Epidermal melanocyte (primary cell): ENCODE results near the gene UNC5A.

ENCODE experiments used
- DNase-seq: peaks from one replicate; pipeline ENCODE4 v3.0.0; 2011; ENCODE audit warnings: low spot score; ENCODE audit not compliant: insufficient read length

The UNC5A gene

GRCh38 chr5:176878463-176878862 lies 68.1 kb downstream of the UNC5A start:
- no peak for DNase-seq

GRCh38 chr5:176878906-176879662 lies 68.7 kb downstream of the UNC5A start:
- no peak for DNase-seq

GRCh38 chr5:176879663-176880361 lies 69.5 kb downstream of the UNC5A start:
- no peak for DNase-seq

GRCh38 chr5:176880366-176881020 lies 70.1 kb downstream of the UNC5A start:
- no peak for DNase-seq

- no peak for DNase-seq
These were observed 70.8 kb downstream of the UNC5A start for GRCh38 chr5:176881021-176881749.

- no peak for DNase-seq
These were observed 71.6 kb downstream of the UNC5A start for GRCh38 chr5:176881816-176882566.

- DNase-seq, result no peak
These were observed 72.2 kb downstream of the UNC5A start for GRCh38 chr5:176882567-176882903.

- no peak for DNase-seq
These were observed 73.6 kb downstream of the UNC5A start for GRCh38 chr5:176883700-176884570.

GRCh38 chr5:176884571-176884890 lies 74.2 kb downstream of the UNC5A start:
- DNase-seq, result no peak

- no peak for DNase-seq
These were observed 76.2 kb downstream of the UNC5A start for GRCh38 chr5:176886336-176887251.

GRCh38 chr5:176887252-176887849 lies 77.0 kb downstream of the UNC5A start:
- no peak for DNase-seq

GRCh38 chr5:176888016-176888864 lies 77.9 kb downstream of the UNC5A start:
- no peak for DNase-seq

GRCh38 chr5:176888865-176889165 lies 78.5 kb downstream of the UNC5A start:
- no peak for DNase-seq

- no peak for DNase-seq
These were observed 79.2 kb downstream of the UNC5A start for GRCh38 chr5:176889321-176890280.

- DNase-seq, result no peak
These were observed 80.3 kb downstream of the UNC5A start for GRCh38 chr5:176890455-176891330.
